CD14-positive monocyte (primary cell): Measurements from ENCODE around the gene CREB3L1. TPM values are rescaled to one million over a fixed set of nuclear protein-coding genes. Genes with fewer than 3 reads are reported as not detected.

ENCODE experiments used
- DNase-seq, 3 donors: peaks; one replicate each; pipeline ENCODE4 v3.0.0-alpha.2; 2011 to 2022
- H2AFZ ChIP-seq: 2 replicates; pipeline ENCODE4 v1.6.0; 2012; ENCODE audit warnings: mild to moderate bottlenecking, low read depth, low read length, inconsistent platforms; ENCODE audit not compliant: insufficient read depth, poor library complexity, severe bottlenecking
- H3K27ac ChIP-seq, 2 donors: 1 replicate in 1 of 2; 2 replicates in 1 of 2; pipeline ENCODE4 v1.5.1; 2012 to 2013; ENCODE audit warnings: low read length in 2 of 2, control low read depth in 1 of 2, inconsistent platforms in 1 of 2, low read depth in 1 of 2, mild to moderate bottlenecking in 1 of 2
- H3K27me3 ChIP-seq, 2 donors: one replicate each; pipeline versions ENCODE4 v1.6.0 to v1.6.1; 2011 to 2013; ENCODE audit warnings: low read length in 2 of 2; ENCODE audit not compliant: control insufficient read depth in 2 of 2, insufficient read depth in 2 of 2
- H3K36me3 ChIP-seq, 2 donors: replicated peaks in 1 of 2; 1 replicate in 1 of 2; 2 replicates in 1 of 2; pipeline versions ENCODE4 v1.5.1 to v1.6.1; 2012 to 2013; ENCODE audit warnings: low read length in 2 of 2, control low read depth in 1 of 2, inconsistent platforms in 1 of 2, mild to moderate bottlenecking in 1 of 2; ENCODE audit not compliant: insufficient read depth in 2 of 2, control insufficient read depth in 1 of 2
- H3K4me1 ChIP-seq, 2 donors: 1 replicate in 1 of 2; 2 replicates in 1 of 2; pipeline versions ENCODE4 v1.5.1 to v1.6.1; 2012 to 2013; ENCODE audit warnings: low read length in 2 of 2, control low read depth in 1 of 2, inconsistent platforms in 1 of 2, mild to moderate bottlenecking in 1 of 2, moderate library complexity in 1 of 2; ENCODE audit not compliant: insufficient read depth in 2 of 2, control insufficient read depth in 1 of 2
- H3K4me2 ChIP-seq: replicated peaks from 2 replicates; pipeline ENCODE3; 2012; ENCODE audit warnings: low read length, moderate library complexity, mild to moderate bottlenecking; ENCODE audit not compliant: poor library complexity, severe bottlenecking; ENCODE audit errors: extremely low read depth
- H3K4me3 ChIP-seq, 3 experiments: fragments of 200-600 bp in 1 of 3; sonication (generic) in 1 of 3; replicated peaks in 1 of 3; 1 replicate in 2 of 3; 2 replicates in 1 of 3; pipeline ENCODE4 v1.5.1; 2011 to 2013; ENCODE audit warnings: low read length in 3 of 3, mild to moderate bottlenecking in 3 of 3, control low read depth in 2 of 3, low read depth in 2 of 3, inconsistent platforms in 1 of 3, moderate library complexity in 1 of 3
- H3K79me2 ChIP-seq: 2 replicates; pipeline ENCODE4 v1.6.0; 2012; ENCODE audit warnings: mild to moderate bottlenecking, control low read depth, inconsistent platforms, low read length, moderate library complexity; ENCODE audit not compliant: insufficient read depth
- H3K9ac ChIP-seq: 2 replicates; pipeline ENCODE4 v1.6.0; 2017; ENCODE audit warnings: low read length, mild to moderate bottlenecking; ENCODE audit not compliant: insufficient read depth, poor library complexity, severe bottlenecking
- H3K9me3 ChIP-seq, 2 donors: replicated peaks in 1 of 2; 1 replicate in 1 of 2; 2 replicates in 1 of 2; pipeline versions ENCODE4 v1.5.1 to v1.6.1; 2012 to 2013; ENCODE audit warnings: low read length in 2 of 2, control low read depth in 1 of 2; ENCODE audit not compliant: control insufficient read depth in 1 of 2, insufficient read depth in 1 of 2
- H4K20me1 ChIP-seq: 2 replicates; pipeline ENCODE4 v1.6.0; 2012; ENCODE audit warnings: mild to moderate bottlenecking, low read length, control low read depth, moderate library complexity; ENCODE audit not compliant: insufficient read depth
- H3K27ac Mint-ChIP-seq, 7 donors: one replicate each; pipeline ENCODE4 v1.8.0; 2020; ENCODE audit warnings: mild to moderate bottlenecking in 7 of 7, mixed read lengths in 7 of 7, moderate library complexity in 6 of 7, inconsistent platforms in 2 of 7
- H3K27me3 Mint-ChIP-seq, 3 donors: one replicate each; pipeline ENCODE4 v1.8.0; 2021 to 2022; ENCODE audit warnings: low read depth in 3 of 3, mild to moderate bottlenecking in 3 of 3, mixed read lengths in 3 of 3, moderate library complexity in 3 of 3, inconsistent platforms in 1 of 3
- H3K36me3 Mint-ChIP-seq, 2 donors: one replicate each; pipeline ENCODE4 v1.8.0; 2020; ENCODE audit warnings: mixed read lengths in 2 of 2, inconsistent platforms in 1 of 2, mild to moderate bottlenecking in 1 of 2
- H3K4me1 Mint-ChIP-seq: one replicate; pipeline ENCODE4 v1.8.0; 2020; ENCODE audit warnings: mild to moderate bottlenecking, mixed read lengths
- H3K4me3 Mint-ChIP-seq, 2 donors: one replicate each; pipeline ENCODE4 v1.8.0; 2020; ENCODE audit warnings: mild to moderate bottlenecking in 2 of 2, mixed read lengths in 2 of 2, moderate library complexity in 1 of 2
- H3K9me3 Mint-ChIP-seq, 7 donors: one replicate each; pipeline ENCODE4 v1.8.0; 2020 to 2022; ENCODE audit warnings: mixed read lengths in 7 of 7, mild to moderate bottlenecking in 6 of 7, moderate library complexity in 6 of 7, inconsistent platforms in 2 of 7
- WGBS: methylation state at CpG from one replicate; pipeline ENCODE4 v1.1.5; 2013; ENCODE audit warnings: missing lambda C conversion rate; ENCODE audit not compliant: insufficient coverage; 5-methylcytosine and 5-hydroxymethylcytosine counted together
- intact Hi-C, 2 donors: fragments of 100-400 bp; cut with micrococcal nuclease; formaldehyde crosslinking; loops; one replicate each; pipeline versions ENCODE4 v1.15.0 to v1.15.1; 2023
- polyA plus RNA-seq, 3 donors: library from polyadenylated mRNA; depleted of rRNA in 1 of 3; unstranded in 2 of 3; stranded (reverse) in 1 of 3; fragments of 300-500 nt in 2 of 3; fragments of >200 nt in 1 of 3; fragmentation: Illumina TruSeq in 2 of 3; gene quantifications; 1 replicate in 2 of 3; 2 replicates in 1 of 3; pipeline ENCODE4 v1.2.3, GENCODE V29; 2012 to 2021
- TF ChIP-seq, protein P1 (sequence below): fragments of 200-600 bp; IDR thresholded peaks from one replicate; pipeline ENCODE4 v1.8.0; 2022; ENCODE audit warnings: antibody characterized with exemption, mild to moderate bottlenecking

Gene CREB3L1
- polyA plus RNA-seq, 3 donors = not detected

- Histone ChIP-seq H3K9me3 (no peaks in the 10 kb centered on the region), H3K4me1 (peaks cover under 1 to 9% of the 10 kb centered on the region in 2 donors), H4K20me1 (no peaks in the 10 kb centered on the region), H3K36me3 (no peaks in the 10 kb centered on the region), H3K9ac (peak overlapping the region; percentile 8), H2AFZ (peak overlapping the region; percentile 46), H3K79me2 (no peaks in the 10 kb centered on the region), H3K4me2 (no peak overlapping the region), H3K27me3 (peaks cover 5 to 10% of the 10 kb centered on the region in 2 donors), H3K27ac (no peak overlapping the region), H3K4me3 (no peak overlapping the region)
- no peak overlapping the region for H3K4me3 Mint-ChIP-seq
- WGBS = 98% methylated on average over 11 of the region's 16 CpGs
- no peak for DNase-seq
- H3K36me3 Mint-ChIP-seq = no peaks in the 10 kb centered on the region
- peaks cover 12% of the 10 kb centered on the region for H3K4me1 Mint-ChIP-seq
- TF ChIP-seq, protein P1, sequence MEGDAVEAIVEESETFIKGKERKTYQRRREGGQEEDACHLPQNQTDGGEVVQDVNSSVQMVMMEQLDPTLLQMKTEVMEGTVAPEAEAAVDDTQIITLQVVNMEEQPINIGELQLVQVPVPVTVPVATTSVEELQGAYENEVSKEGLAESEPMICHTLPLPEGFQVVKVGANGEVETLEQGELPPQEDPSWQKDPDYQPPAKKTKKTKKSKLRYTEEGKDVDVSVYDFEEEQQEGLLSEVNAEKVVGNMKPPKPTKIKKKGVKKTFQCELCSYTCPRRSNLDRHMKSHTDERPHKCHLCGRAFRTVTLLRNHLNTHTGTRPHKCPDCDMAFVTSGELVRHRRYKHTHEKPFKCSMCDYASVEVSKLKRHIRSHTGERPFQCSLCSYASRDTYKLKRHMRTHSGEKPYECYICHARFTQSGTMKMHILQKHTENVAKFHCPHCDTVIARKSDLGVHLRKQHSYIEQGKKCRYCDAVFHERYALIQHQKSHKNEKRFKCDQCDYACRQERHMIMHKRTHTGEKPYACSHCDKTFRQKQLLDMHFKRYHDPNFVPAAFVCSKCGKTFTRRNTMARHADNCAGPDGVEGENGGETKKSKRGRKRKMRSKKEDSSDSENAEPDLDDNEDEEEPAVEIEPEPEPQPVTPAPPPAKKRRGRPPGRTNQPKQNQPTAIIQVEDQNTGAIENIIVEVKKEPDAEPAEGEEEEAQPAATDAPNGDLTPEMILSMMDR = no peak
- H3K9me3 Mint-ChIP-seq = peaks cover 0 to 3% (median 0%) of the 10 kb centered on the region in 7 donors
- H3K27me3 Mint-ChIP-seq = peaks cover 17 to 20% (median 19%) of the 10 kb centered on the region in 3 donors
- no peak overlapping the region for H3K27ac Mint-ChIP-seq
- intact Hi-C loops = no loop called here
Observed at GRCh38 chr11:46271875-46272815, 5.3 kb upstream of the CREB3L1 start.

- peak overlapping the region; percentile 46 for H2AFZ ChIP-seq
Observed at GRCh38 chr11:46272816-46273427, 4.5 kb upstream of the CREB3L1 start.

More at GRCh38 chr11:46272816-46273427, 4.5 kb upstream of the CREB3L1 start:
- TF ChIP-seq, protein P1 = no peak
- Histone ChIP-seq H3K36me3 (no peaks in the 10 kb centered on the region), H3K4me3 (no peak overlapping the region), H4K20me1 (no peaks in the 10 kb centered on the region), H3K79me2 (no peaks in the 10 kb centered on the region), H3K27ac (no peak overlapping the region), H3K9ac (peak overlapping the region; percentile 8), H3K4me1 (peaks cover 8 to 14% of the 10 kb centered on the region in 2 donors), H3K9me3 (no peaks in the 10 kb centered on the region), H3K27me3 (peaks cover 11 to 17% of the 10 kb centered on the region in 2 donors), H3K4me2 (no peak overlapping the region)
- peaks cover 0 to 5% (median 0%) of the 10 kb centered on the region in 7 donors for H3K9me3 Mint-ChIP-seq
- peaks cover 24 to 26% (median 24%) of the 10 kb centered on the region in 3 donors for H3K27me3 Mint-ChIP-seq
- no peak for DNase-seq
- H3K27ac Mint-ChIP-seq = no peak overlapping the region
- H3K36me3 Mint-ChIP-seq = peaks cover 0 to 3% of the 10 kb centered on the region in 2 donors
- H3K4me3 Mint-ChIP-seq = no peak overlapping the region
- 80% methylated on average over 7 of the region's 9 CpGs for WGBS
- peaks cover 13% of the 10 kb centered on the region for H3K4me1 Mint-ChIP-seq
- intact Hi-C loops = no loop called here
